ENCODE data around the gene KCNQ5.

Gene KCNQ5

DNA sequence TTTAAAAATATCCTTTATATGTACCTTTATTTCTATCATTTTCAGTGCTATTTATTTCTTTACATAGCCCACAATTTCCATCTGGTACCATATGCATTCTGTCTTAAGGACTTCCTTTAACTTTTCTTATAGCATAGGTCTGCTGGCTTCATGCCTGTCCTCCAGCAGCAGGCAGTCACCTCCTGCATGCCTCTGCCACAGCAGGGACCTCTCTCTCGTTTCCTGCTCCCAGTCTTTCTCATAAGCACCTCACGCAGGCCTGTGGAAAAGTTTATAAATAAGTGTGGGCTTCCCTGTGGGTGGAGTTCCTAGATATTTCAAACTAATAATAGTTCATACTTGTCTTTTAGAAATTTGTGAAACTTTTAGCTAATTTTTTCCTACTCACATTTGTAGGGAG is 133.9 kb downstream of the KCNQ5 start:
- TF ChIP-seq, protein P1, sequence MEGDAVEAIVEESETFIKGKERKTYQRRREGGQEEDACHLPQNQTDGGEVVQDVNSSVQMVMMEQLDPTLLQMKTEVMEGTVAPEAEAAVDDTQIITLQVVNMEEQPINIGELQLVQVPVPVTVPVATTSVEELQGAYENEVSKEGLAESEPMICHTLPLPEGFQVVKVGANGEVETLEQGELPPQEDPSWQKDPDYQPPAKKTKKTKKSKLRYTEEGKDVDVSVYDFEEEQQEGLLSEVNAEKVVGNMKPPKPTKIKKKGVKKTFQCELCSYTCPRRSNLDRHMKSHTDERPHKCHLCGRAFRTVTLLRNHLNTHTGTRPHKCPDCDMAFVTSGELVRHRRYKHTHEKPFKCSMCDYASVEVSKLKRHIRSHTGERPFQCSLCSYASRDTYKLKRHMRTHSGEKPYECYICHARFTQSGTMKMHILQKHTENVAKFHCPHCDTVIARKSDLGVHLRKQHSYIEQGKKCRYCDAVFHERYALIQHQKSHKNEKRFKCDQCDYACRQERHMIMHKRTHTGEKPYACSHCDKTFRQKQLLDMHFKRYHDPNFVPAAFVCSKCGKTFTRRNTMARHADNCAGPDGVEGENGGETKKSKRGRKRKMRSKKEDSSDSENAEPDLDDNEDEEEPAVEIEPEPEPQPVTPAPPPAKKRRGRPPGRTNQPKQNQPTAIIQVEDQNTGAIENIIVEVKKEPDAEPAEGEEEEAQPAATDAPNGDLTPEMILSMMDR (IDR thresholded peaks at IDR 0.05; ENCODE audit: insufficient read depth, low read length, poor library complexity, severe bottlenecking) = no peak
- TF ChIP-seq EZH2phosphoT487 (conservative IDR thresholded peaks at IDR 0.05; ENCODE audit: low read length) = no peak
- H3K4me2 ChIP-seq (ENCODE audit: low read depth, low read length, poor library complexity, severe bottlenecking) = no peak overlapping the region
- no peaks in the 10 kb centered on the region for H3K27me3 ChIP-seq (ENCODE audit: low read length)
- no peak overlapping the region for H3K9ac ChIP-seq (ENCODE audit: low read length)
- H3K9me2 ChIP-seq (replicated peaks; ENCODE audit: insufficient read depth, low read length) = no peaks in the 10 kb centered on the region
- H2AFZ ChIP-seq (ENCODE audit: low read depth, low read length, severe bottlenecking) = no peak overlapping the region
- H3K27ac ChIP-seq (ENCODE audit: low read depth, low read length) = no peak overlapping the region
- no peaks in the 10 kb centered on the region for H3K9me3 ChIP-seq (ENCODE audit: insufficient read depth, low read length)
- peaks cover 9% of the 10 kb centered on the region for H4K20me1 ChIP-seq (ENCODE audit: low read depth, low read length)
- H3K79me2 ChIP-seq (ENCODE audit: insufficient read depth, low read length) = peaks cover 99% of the 10 kb centered on the region
- H3K4me3 ChIP-seq (ENCODE audit: insufficient read depth, low read length, poor library complexity, severe bottlenecking) = no peak overlapping the region
- H3K36me3 ChIP-seq (ENCODE audit: low read length) = no peaks in the 10 kb centered on the region
- H3F3A ChIP-seq (ENCODE audit: insufficient read depth) = no peaks in the 10 kb centered on the region; the same call in 1 of the 2 replicates

DNA sequence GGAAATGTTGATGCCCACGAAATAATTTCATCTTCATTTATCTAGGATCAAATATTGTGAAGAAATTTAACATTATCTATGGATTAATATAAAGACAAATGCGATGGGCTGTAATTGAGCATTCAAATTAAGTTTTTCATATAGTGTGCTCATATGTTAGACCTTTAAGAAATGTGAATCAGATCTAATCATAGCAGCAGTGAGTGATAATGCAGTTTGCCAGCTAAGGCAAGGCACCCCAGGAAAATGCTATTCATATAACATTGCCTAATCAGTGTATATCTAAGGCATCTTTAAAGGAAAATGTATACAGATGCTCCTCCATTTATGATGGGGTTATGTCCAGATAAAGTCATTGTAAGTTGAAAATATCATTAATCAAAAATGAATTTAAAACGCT is 135.2 kb downstream of the KCNQ5 start:
- Histone ChIP-seq H4K20me1 (ENCODE audit: low read depth, low read length) (peaks cover 9% of the 10 kb centered on the region), H3F3A (ENCODE audit: insufficient read depth) (no peaks in the 10 kb centered on the region; the same call in 1 of the 2 replicates), H3K36me3 (ENCODE audit: low read length) (no peaks in the 10 kb centered on the region), H3K79me2 (ENCODE audit: insufficient read depth, low read length) (peaks cover 96% of the 10 kb centered on the region), H2AFZ (ENCODE audit: low read depth, low read length, severe bottlenecking) (no peak overlapping the region), H3K27ac (ENCODE audit: low read depth, low read length) (no peak overlapping the region), H3K27me3 (ENCODE audit: low read length) (no peaks in the 10 kb centered on the region), H3K9ac (ENCODE audit: low read length) (no peak overlapping the region), H3K9me3 (ENCODE audit: insufficient read depth, low read length) (no peaks in the 10 kb centered on the region), H3K4me2 (ENCODE audit: low read depth, low read length, poor library complexity, severe bottlenecking) (no peak overlapping the region), H3K9me2 (replicated peaks; ENCODE audit: insufficient read depth, low read length) (no peaks in the 10 kb centered on the region), H3K4me3 (ENCODE audit: insufficient read depth, low read length, poor library complexity, severe bottlenecking) (no peak overlapping the region)
- TF ChIP-seq, protein P1 (IDR thresholded peaks at IDR 0.05; ENCODE audit: insufficient read depth, low read length, poor library complexity, severe bottlenecking) = no peak
- no peak for TF ChIP-seq EZH2phosphoT487 (conservative IDR thresholded peaks at IDR 0.05; ENCODE audit: low read length)

DNA sequence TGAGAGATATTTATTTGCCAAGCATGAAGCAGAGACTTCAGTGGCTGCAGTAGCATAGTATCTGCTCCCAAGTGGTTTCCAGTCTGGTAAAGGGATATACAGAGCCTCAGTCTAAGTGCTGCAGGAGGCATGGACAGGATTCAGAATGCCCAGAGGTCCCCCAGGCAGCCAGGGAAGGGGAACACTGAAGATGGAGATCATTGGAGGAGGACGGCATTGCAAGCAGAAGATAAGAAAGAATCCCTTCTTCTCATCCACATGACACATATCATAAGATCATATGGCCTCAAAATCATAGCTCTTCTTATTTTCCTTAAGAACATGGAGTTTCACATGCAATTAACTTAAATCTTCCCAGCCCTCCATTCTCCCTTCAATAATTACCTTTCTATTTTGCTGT is 136.1 kb downstream of the KCNQ5 start:
- Histone ChIP-seq H2AFZ (ENCODE audit: low read depth, low read length, severe bottlenecking) (no peak overlapping the region), H3K4me3 (ENCODE audit: insufficient read depth, low read length, poor library complexity, severe bottlenecking) (no peak overlapping the region), H4K20me1 (ENCODE audit: low read depth, low read length) (peaks cover 9% of the 10 kb centered on the region), H3F3A (ENCODE audit: insufficient read depth) (no peaks in the 10 kb centered on the region; the same call in 1 of the 2 replicates), H3K9me3 (ENCODE audit: insufficient read depth, low read length) (no peaks in the 10 kb centered on the region), H3K27ac (ENCODE audit: low read depth, low read length) (no peak overlapping the region), H3K9me2 (replicated peaks; ENCODE audit: insufficient read depth, low read length) (no peaks in the 10 kb centered on the region), H3K79me2 (ENCODE audit: insufficient read depth, low read length) (peaks cover 95% of the 10 kb centered on the region), H3K36me3 (ENCODE audit: low read length) (no peaks in the 10 kb centered on the region), H3K9ac (ENCODE audit: low read length) (no peak overlapping the region), H3K27me3 (ENCODE audit: low read length) (no peaks in the 10 kb centered on the region), H3K4me2 (ENCODE audit: low read depth, low read length, poor library complexity, severe bottlenecking) (no peak overlapping the region)
- TF ChIP-seq, protein P1 (IDR thresholded peaks at IDR 0.05; ENCODE audit: insufficient read depth, low read length, poor library complexity, severe bottlenecking) = no peak
- TF ChIP-seq EZH2phosphoT487 (conservative IDR thresholded peaks at IDR 0.05; ENCODE audit: low read length) = no peak

All from SU-DHL-6 (cell line).